ENCODE measurements around the gene TUBB6.

TUBB6 gene

DNA sequence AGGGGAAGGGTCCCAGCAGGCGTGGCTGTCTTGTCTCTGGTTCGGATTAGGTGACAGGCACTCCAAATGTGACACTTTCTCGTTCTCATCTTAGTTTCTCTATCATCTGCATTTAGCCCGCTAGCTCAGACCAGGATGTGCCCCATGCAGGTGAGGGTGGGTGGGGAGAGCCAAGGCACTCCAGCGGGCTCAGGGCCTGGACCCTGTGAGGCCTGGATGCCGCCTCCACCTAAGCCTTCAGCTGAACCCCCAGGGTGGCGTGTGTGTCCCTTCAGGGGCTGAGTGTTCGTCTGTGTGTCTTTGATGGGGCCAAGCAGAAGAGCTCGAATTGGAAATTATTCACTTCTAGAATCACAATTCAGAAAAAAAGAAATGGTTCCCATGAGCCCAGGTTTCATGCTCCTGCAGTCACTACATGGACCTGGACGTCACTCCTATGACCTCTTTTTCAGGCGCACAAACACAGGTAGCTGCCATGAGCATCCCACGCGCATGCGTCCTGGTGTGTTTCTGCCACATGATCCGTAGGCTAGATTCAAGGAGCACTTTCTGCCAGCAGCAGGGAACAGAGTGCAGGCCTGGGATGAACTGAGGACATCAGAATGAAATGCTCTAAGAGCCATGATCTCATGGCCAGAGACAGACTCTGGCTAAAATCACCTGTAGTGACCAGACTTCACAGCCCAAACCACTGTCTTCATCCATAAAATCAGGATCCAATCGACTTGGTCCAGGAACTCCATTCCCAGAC lies 28.1 kb upstream of the TUBB6 start:
- Histone ChIP-seq H3K27ac (ENCODE audit: low read depth, low read length) (peak overlapping the region; percentile 89; the same call in 1 of the 2 replicates), H3K9ac (ENCODE audit: low read length) (peak overlapping the region; percentile 87)

DNA sequence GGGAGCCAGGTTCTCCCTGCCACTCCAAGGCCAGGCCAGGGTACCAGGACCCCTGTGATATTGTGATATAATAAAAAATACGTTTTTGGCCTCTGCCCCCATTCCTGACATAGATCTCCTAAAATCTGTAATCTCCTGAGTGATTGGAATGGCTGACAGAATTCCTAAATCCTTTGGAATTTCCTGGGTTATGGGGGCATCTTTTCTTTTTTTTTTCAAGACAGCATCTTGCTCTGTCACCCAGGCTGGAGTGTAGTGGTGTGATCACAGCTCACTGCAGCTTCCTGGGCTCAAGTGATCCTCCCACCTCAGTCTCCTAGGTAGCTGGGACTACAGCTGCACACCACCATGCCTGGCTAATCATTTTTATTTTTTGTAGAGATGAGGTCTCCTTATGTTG lies 26.2 kb upstream of the TUBB6 start:
- H3K9ac ChIP-seq (ENCODE audit: low read length): no peak overlapping the region
- no peak overlapping the region for H3K27ac ChIP-seq (ENCODE audit: low read depth, low read length)
- no peaks in the 10 kb centered on the region for H3K36me3 ChIP-seq (ENCODE audit: control insufficient read depth, insufficient read depth, low read length)
- H3K27me3 ChIP-seq (ENCODE audit: control insufficient read depth, insufficient read depth, low read length): peaks cover 8% of the 10 kb centered on the region
- peaks cover 22% of the 10 kb centered on the region for H3K4me1 ChIP-seq (ENCODE audit: control insufficient read depth, insufficient read depth, low read length)
- no peak overlapping the region for H3K4me3 ChIP-seq (ENCODE audit: low read depth, low read length)
- H3K9me3 ChIP-seq (ENCODE audit: control insufficient read depth, insufficient read depth, low read depth, low read length): no peaks in the 10 kb centered on the region

More for the DNA sequence above, 28.1 kb upstream of the TUBB6 start:
- Histone ChIP-seq H3K9me3 (ENCODE audit: control insufficient read depth, insufficient read depth, low read depth, low read length) (no peaks in the 10 kb centered on the region), H3K36me3 (ENCODE audit: control insufficient read depth, insufficient read depth, low read length) (no peaks in the 10 kb centered on the region), H3K27me3 (ENCODE audit: control insufficient read depth, insufficient read depth, low read length) (no peaks in the 10 kb centered on the region), H3K4me3 (ENCODE audit: low read depth, low read length) (no peak overlapping the region), H3K4me1 (ENCODE audit: control insufficient read depth, insufficient read depth, low read length) (peaks cover 22% of the 10 kb centered on the region)

DNA sequence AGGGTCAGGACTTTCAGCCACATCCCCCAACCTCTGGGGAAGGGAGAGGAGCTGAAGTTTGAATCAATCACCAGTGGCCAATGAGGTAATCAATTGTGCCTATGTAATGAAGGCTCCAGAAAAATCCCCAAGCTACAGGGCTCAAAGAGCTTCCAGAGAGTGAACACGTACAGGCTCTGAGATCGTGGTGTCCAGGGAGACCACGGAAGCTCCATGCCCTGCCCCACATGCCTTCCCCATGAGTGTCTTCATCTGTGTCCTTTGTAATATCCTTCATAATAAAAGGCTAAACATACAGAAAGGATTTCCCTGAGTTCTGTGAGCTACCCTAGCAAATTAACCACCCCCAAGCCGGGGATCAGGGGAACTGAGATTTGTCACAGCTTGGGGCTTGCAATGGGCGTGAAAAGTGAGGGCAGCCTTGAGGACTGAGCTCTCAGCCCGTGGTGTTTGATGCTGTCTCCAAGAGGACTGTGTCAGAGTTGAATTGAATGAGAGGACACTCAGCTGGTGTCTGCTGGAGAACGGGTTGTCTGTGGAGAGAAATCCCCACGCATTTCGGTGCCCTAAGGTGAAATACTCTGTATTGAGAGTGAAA lies 25.5 kb upstream of the TUBB6 start:
- Histone ChIP-seq H3K9me3 (ENCODE audit: control insufficient read depth, insufficient read depth, low read depth, low read length) (no peaks in the 10 kb centered on the region), H3K4me1 (ENCODE audit: control insufficient read depth, insufficient read depth, low read length) (peaks cover 26% of the 10 kb centered on the region), H3K27me3 (ENCODE audit: control insufficient read depth, insufficient read depth, low read length) (peaks cover 15% of the 10 kb centered on the region), H3K36me3 (ENCODE audit: control insufficient read depth, insufficient read depth, low read length) (no peaks in the 10 kb centered on the region), H3K9ac (ENCODE audit: low read length) (no peak overlapping the region), H3K27ac (ENCODE audit: low read depth, low read length) (no peak overlapping the region), H3K4me3 (ENCODE audit: low read depth, low read length) (no peak overlapping the region)

DNA sequence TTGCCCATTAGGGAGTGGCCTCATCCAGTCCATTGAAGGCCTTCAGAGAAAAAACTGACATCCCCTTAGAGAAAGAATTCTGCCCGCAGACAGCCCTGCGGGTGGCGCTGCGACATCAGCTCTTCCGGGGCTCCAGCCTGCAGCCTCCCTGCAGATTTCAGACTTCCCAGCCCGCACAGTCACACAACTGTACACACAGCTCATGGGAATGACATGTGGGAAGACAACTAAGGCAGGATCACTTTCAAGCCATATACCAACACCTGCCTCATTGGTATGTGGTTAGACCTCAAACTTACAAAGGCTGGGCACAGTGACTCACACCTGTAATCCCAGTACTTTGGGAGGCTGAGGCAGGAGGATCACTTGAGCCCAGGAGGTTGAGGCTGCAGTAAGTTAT lies 24.8 kb upstream of the TUBB6 start:
- Histone ChIP-seq H3K27ac (ENCODE audit: low read depth, low read length) (no peak overlapping the region), H3K4me3 (ENCODE audit: low read depth, low read length) (no peak overlapping the region)

DNA sequence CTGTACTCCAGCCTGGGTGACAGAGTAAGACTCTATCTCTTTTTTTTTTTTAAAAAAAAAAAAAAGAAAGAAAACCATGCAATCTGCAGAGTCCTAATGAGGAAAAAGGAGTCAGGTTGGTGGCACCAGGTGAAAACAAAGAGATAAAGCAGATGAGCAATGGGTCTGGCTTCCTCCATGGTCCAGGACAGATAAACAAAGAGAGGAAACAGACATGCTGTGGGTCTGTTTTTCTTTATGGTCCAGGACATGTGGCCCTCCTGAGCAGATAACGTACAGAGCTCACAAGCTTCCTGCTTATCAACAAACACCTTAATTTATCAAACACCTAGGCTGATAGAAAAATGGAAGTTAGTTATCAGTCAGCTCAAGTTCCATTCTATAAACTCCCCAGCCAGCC lies 24.4 kb upstream of the TUBB6 start:
- Histone ChIP-seq H3K9me3 (ENCODE audit: control insufficient read depth, insufficient read depth, low read depth, low read length) (no peaks in the 10 kb centered on the region), H3K4me1 (ENCODE audit: control insufficient read depth, insufficient read depth, low read length) (peaks cover 29% of the 10 kb centered on the region), H3K27me3 (ENCODE audit: control insufficient read depth, insufficient read depth, low read length) (peaks cover 26% of the 10 kb centered on the region), H3K4me3 (ENCODE audit: low read depth, low read length) (no peak overlapping the region), H3K27ac (ENCODE audit: low read depth, low read length) (no peak overlapping the region), H3K9ac (ENCODE audit: low read length) (no peak overlapping the region), H3K36me3 (ENCODE audit: control insufficient read depth, insufficient read depth, low read length) (no peaks in the 10 kb centered on the region)

More for the DNA sequence above, 24.8 kb upstream of the TUBB6 start:
- Histone ChIP-seq H3K9me3 (ENCODE audit: control insufficient read depth, insufficient read depth, low read depth, low read length) (no peaks in the 10 kb centered on the region), H3K9ac (ENCODE audit: low read length) (no peak overlapping the region), H3K36me3 (ENCODE audit: control insufficient read depth, insufficient read depth, low read length) (no peaks in the 10 kb centered on the region), H3K4me1 (ENCODE audit: control insufficient read depth, insufficient read depth, low read length) (peaks cover 29% of the 10 kb centered on the region), H3K27me3 (ENCODE audit: control insufficient read depth, insufficient read depth, low read length) (peaks cover 22% of the 10 kb centered on the region)

DNA sequence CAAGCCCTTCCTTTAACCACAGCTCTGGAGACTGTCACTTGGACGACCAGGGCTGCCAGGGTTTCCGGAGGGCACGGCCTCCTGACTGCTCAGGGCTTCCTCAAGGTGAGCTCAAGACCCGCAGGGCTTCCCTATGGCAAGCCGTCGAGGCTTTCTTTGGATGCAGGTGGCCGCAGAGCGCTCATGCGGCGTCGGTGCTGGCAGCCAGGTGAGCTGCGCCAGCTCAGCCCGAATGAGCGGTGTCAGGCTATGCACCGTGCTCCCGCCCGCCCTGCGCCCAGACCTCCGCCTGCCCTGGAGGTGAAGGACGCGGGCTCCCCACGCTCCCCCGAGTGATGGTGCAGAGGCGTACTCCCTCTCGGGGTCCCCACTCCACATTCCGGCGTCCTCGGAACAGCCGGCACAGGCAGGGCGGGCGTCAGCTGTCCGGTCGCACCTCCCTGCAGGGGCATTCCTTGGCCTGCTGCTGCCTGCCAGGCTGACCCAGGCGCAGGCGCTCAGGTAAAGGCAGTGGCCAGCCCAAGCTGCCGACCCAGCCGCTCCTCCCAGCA lies 20.8 kb upstream of the TUBB6 start:
- peak overlapping the region; percentile 68 for H3K9ac ChIP-seq (ENCODE audit: low read length)
- H3K4me3 ChIP-seq (ENCODE audit: low read depth, low read length): peak overlapping the region; percentile 88
- H3K27ac ChIP-seq (ENCODE audit: low read depth, low read length): no peak overlapping the region

DNA sequence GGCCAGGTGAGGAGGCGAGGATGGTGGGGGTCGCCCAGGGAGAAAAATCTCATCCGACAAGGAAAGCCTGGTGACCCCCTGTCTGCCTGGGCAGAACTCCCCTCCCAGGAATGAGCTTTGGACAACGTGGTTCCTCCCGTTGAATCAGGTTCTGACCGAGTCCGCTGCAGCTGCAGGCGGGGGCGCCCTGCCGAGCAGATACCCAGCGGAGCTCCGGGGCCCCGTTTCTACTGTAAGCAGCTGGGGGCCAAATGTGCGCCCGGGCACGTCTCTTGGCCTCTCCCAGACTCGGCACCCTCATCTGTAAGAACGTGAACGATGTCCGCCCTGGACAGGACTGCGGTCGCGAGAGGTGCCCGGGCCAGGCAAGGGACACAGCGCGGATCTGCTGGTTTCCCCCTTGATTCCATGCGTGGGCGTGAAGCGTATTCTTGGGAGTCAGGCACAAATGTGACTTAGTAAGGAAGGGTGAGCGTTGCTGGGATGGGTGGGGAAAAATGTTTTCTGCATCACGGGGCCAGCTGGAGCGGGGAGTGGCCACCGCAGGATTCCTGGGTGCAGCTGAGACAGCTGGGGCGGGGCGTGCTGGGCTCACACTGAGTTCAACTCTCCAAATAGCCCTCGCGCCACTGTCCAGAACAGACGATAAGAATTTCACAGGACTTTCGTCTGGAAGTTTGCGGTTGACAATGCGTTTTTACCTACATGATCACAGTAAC lies 20.2 kb upstream of the TUBB6 start:
- Histone ChIP-seq H3K9me3 (ENCODE audit: control insufficient read depth, insufficient read depth, low read depth, low read length) (no peaks in the 10 kb centered on the region), H3K9ac (ENCODE audit: low read length) (peak overlapping the region; percentile 68), H3K36me3 (ENCODE audit: control insufficient read depth, insufficient read depth, low read length) (no peaks in the 10 kb centered on the region), H3K4me1 (ENCODE audit: control insufficient read depth, insufficient read depth, low read length) (peaks cover 22% of the 10 kb centered on the region), H3K27ac (ENCODE audit: low read depth, low read length) (no peak overlapping the region), H3K27me3 (ENCODE audit: control insufficient read depth, insufficient read depth, low read length) (peaks cover 35% of the 10 kb centered on the region), H3K4me3 (ENCODE audit: low read depth, low read length) (peak overlapping the region; percentile 88)

More for the DNA sequence above, 20.8 kb upstream of the TUBB6 start:
- H3K4me1 ChIP-seq (ENCODE audit: control insufficient read depth, insufficient read depth, low read length): peaks cover 22% of the 10 kb centered on the region
- no peaks in the 10 kb centered on the region for H3K9me3 ChIP-seq (ENCODE audit: control insufficient read depth, insufficient read depth, low read depth, low read length)
- peaks cover 35% of the 10 kb centered on the region for H3K27me3 ChIP-seq (ENCODE audit: control insufficient read depth, insufficient read depth, low read length)
- no peaks in the 10 kb centered on the region for H3K36me3 ChIP-seq (ENCODE audit: control insufficient read depth, insufficient read depth, low read length)

DNA sequence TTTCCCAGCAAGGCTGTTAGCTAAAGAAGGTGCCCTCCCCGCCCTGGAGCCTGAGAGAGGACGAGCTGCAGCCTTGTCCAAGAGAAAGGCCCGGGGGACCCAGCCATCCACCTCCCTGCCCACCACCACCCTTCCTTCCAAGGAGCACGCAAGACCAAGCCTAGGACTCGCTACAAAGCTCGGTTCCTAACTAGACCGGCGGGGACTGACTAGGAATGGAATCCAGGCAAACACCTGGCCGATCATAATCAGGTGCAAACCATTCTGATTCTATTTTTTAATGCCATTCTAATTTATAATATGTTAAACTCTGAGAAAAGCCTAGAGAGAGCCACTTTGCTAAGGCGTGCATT lies 19.7 kb upstream of the TUBB6 start:
- Histone ChIP-seq H3K9ac (ENCODE audit: low read length) (peak overlapping the region; percentile 68), H3K4me1 (ENCODE audit: control insufficient read depth, insufficient read depth, low read length) (peaks cover 22% of the 10 kb centered on the region), H3K9me3 (ENCODE audit: control insufficient read depth, insufficient read depth, low read depth, low read length) (no peaks in the 10 kb centered on the region), H3K27ac (ENCODE audit: low read depth, low read length) (no peak overlapping the region), H3K27me3 (ENCODE audit: control insufficient read depth, insufficient read depth, low read length) (peaks cover 35% of the 10 kb centered on the region), H3K36me3 (ENCODE audit: control insufficient read depth, insufficient read depth, low read length) (no peaks in the 10 kb centered on the region), H3K4me3 (ENCODE audit: low read depth, low read length) (peak overlapping the region; percentile 88)

DNA sequence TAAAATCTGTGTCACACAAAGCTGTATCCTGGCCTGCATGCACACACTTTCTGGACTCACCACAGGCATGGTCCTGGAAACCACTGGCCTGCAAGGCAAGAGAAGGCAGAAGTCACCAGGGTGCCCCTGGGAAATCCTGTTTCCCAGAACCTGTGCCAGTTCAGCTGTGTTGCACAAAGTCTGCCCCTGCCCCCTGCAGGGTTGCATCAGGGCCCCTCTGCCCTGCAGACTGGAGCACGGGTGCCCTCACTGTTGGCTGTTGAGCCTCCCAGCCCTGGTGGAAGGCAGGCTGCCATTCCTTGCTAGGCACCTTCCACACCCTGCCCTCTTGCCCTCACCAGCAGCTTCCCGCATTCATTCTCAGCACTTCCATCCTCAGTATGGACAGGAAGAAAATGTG lies 18.0 kb upstream of the TUBB6 start:
- no peak overlapping the region for H3K9ac ChIP-seq (ENCODE audit: low read length)
- H3K36me3 ChIP-seq (ENCODE audit: control insufficient read depth, insufficient read depth, low read length): no peaks in the 10 kb centered on the region
- H3K4me1 ChIP-seq (ENCODE audit: control insufficient read depth, insufficient read depth, low read length): peaks cover 22% of the 10 kb centered on the region
- H3K9me3 ChIP-seq (ENCODE audit: control insufficient read depth, insufficient read depth, low read depth, low read length): no peaks in the 10 kb centered on the region
- no peak overlapping the region for H3K4me3 ChIP-seq (ENCODE audit: low read depth, low read length)
- peaks cover 35% of the 10 kb centered on the region for H3K27me3 ChIP-seq (ENCODE audit: control insufficient read depth, insufficient read depth, low read length)
- no peak overlapping the region for H3K27ac ChIP-seq (ENCODE audit: low read depth, low read length)

DNA sequence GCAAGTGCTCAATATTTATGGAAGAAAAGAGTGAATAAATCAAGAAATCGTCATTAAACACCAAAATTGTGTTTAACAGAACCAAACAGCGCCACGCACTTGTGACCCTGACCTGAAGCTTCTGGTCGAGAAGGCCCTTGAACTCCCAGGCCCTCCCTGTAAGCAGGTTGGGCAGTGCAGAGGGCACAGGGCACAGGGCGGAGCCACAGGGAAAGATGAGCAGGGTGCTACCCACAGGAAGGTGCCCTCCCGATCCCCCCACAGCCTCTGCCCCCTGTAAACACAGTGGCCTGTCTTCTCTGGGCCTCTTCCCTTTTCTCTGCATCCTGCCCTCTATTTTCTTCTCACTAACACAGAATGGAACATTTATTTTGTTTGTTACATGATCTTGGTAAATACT lies 16.9 kb upstream of the TUBB6 start:
- H3K27me3 ChIP-seq (ENCODE audit: control insufficient read depth, insufficient read depth, low read length): peaks cover 33% of the 10 kb centered on the region
- peaks cover 22% of the 10 kb centered on the region for H3K4me1 ChIP-seq (ENCODE audit: control insufficient read depth, insufficient read depth, low read length)
- no peaks in the 10 kb centered on the region for H3K36me3 ChIP-seq (ENCODE audit: control insufficient read depth, insufficient read depth, low read length)
- no peak overlapping the region for H3K9ac ChIP-seq (ENCODE audit: low read length)
- H3K9me3 ChIP-seq (ENCODE audit: control insufficient read depth, insufficient read depth, low read depth, low read length): no peaks in the 10 kb centered on the region
- no peak overlapping the region for H3K4me3 ChIP-seq (ENCODE audit: low read depth, low read length)
- H3K27ac ChIP-seq (ENCODE audit: low read depth, low read length): no peak overlapping the region

DNA sequence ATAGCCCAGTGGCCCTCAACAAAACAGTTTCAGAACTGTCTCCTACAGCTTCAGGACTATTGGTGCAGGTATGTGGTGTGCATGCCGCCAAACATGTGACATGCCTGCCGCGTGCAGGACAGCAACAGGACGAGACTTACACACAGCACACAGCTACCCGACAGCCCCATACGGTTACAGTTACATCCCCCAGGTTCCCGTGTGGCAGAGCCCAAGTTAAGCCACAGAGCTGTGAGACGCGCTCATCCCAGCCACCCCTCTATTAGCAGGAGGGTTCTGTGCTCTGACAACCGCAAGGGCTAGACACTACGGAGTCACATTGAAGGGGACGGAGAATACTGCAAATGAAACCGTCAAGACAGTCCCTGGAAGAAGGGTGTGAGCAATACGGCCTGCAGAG lies 16.4 kb upstream of the TUBB6 start:
- H3K9ac ChIP-seq (ENCODE audit: low read length): no peak overlapping the region
- no peak overlapping the region for H3K4me3 ChIP-seq (ENCODE audit: low read depth, low read length)
- H3K27ac ChIP-seq (ENCODE audit: low read depth, low read length): no peak overlapping the region
- no peaks in the 10 kb centered on the region for H3K9me3 ChIP-seq (ENCODE audit: control insufficient read depth, insufficient read depth, low read depth, low read length)
- H3K36me3 ChIP-seq (ENCODE audit: control insufficient read depth, insufficient read depth, low read length): no peaks in the 10 kb centered on the region
- peaks cover 22% of the 10 kb centered on the region for H3K4me1 ChIP-seq (ENCODE audit: control insufficient read depth, insufficient read depth, low read length)
- H3K27me3 ChIP-seq (ENCODE audit: control insufficient read depth, insufficient read depth, low read length): peaks cover 29% of the 10 kb centered on the region
